CD4-positive, alpha-beta T cell treated with Interleukin-15 for 4 hours (primary cell): Measurements from ENCODE around the gene SERPINB8.

Source experiments
- DNase-seq: peaks from one replicate; pipeline ENCODE4 v3.0.0-alpha.2; 2020; ENCODE audit warnings: low spot score

SERPINB8 gene

DNA sequence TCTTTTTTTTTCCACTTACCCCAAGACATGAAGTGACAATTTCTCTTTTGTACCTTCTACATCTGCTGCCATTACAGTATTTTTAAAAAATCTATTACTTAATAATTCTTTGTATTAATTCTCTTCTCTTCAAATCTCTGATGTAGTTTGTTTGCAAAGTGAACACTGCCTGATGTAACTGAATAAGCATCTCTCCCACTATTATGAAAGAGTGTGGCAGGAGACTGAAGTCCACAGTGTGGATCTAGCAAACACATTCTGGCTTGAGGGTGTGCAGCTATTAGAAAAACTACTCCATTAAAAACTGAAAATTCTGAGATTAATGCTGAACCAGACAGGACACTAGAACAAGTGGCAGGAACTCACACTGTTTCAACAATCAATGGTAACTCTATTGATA lies 5.0 kb upstream of the SERPINB8 start:
- DNase-seq = no peak

GRCh38 chr18:63965716-63966330 lies 4.1 kb upstream of the SERPINB8 start:
- no peak for DNase-seq

GRCh38 chr18:63970809-63971205 lies 926 bp downstream of the SERPINB8 start:
- no peak for DNase-seq

GRCh38 chr18:63971320-63972001 lies 1.6 kb downstream of the SERPINB8 start:
- no peak for DNase-seq

DNA sequence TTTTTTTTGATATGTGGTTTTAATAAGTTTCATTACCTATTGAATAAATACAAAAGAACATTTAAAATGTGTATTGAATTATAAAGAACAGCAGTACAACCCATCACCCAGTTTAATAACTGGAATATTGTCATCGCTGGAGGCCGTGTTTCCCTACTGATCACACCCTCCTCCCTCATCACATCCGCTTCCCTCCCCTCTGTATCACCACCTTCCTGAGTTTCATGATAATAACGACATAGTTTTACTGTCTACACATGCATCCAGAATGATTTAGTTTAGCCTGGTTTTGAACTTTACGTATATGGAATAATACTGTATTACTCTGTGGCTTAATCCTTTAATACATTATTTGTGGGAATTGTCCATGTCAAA lies 2.1 kb downstream of the SERPINB8 start:
- no peak for DNase-seq

DNA sequence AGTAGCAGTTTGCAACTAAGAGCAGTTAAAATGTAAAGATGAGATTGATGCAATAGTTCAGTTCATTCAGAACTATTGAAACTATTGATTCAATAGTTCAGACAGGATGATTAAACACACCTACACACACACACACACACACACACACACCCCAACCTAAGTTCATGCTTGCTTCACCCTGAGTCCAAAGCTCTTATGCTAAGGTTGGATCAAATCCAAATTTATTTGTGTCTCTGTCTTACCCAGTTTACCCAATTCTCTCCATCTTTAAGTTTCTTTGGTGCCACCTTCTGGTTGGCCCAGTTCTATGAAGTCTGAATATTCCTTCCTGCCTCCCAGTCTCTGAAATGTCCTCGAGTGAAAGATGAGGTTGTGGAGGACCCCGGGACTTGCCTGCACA lies 5.1 kb downstream of the SERPINB8 start:
- peak; percentile 28 for DNase-seq

DNA sequence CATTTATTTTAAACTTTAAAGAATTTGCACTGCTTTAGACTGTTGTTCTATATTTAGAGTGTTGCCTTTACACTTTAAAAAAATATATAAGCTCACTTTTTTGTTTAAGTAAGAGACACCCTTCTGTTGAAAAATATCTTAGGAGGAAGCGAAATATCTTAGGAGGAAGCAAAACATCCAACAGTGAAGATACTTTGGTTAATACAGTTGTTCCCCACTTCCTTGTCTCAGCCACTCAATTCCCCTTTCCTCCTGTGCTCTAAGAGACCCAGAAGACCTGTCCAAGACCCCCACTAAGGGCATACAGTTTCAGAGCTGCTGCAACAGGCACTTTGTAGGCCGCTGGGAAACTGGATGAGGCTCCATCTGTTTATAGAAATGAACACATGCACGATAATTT lies 5.7 kb downstream of the SERPINB8 start:
- no peak for DNase-seq

- no peak for DNase-seq
These were observed 7.2 kb downstream of the SERPINB8 start for GRCh38 chr18:63977040-63977439.

DNA sequence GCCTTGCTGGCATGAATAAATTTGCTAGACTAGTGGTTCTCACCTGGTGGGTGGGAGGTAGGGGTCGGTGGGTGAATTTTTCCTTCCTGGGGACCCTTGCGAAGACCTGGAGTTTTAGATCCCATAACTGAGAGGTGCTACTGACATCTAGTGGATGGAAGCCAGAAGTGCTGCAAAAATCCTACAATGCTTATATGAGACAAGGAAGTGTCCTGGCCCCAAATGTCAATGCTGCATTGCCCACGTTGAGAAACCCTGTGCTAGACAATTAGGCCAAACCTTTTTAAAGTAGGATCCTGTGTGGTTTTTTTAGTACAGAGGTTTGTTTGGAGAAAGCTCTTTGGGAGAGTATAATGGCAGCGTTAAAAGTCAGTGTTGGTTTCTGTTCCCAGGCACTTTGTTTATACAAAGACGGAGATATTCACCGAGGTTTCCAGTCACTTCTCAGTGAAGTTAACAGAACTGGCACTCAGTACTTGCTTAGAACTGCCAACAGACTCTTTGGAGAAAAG lies 9.6 kb downstream of the SERPINB8 start:
- DNase-seq = peak; percentile 56

DNA sequence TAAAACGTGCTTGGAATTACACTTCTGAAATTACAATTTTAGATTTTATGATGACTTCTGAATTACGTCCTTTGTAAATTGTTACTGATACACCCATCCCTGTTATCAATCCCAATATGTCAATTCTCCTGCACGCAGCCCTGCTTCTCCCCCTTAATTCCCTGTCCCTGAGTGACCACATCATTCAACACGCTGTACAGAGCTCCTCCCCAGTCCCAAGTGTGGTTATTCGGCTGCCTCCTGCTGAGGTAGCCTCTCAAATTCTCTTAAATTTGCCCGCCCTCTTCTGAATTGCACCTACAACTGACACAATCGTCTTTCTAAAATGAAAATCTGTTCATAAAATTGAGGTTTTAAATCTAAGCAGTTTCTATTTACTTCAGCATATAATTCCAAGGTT lies 10.1 kb downstream of the SERPINB8 start:
- DNase-seq = no peak

GRCh38 chr18:63980896-63981460 lies 11.1 kb downstream of the SERPINB8 start:
- DNase-seq = no peak

DNA sequence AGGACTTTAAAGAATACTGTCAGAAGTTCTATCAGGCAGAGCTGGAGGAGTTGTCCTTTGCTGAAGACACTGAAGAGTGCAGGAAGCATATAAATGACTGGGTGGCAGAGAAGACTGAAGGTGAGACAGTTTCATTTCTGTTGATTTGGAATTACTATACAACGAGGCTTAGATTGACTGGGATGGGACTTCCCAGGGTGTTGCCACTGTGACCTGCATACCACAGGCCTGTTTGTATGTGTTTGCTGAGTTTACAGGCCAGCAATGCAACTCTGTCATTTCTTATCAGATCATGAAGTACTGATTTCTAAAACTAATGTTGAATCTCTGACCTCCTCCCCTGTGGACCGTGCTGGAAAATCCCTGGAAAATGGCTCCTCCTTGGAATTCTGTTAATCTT lies 11.8 kb downstream of the SERPINB8 start:
- DNase-seq = no peak

DNA sequence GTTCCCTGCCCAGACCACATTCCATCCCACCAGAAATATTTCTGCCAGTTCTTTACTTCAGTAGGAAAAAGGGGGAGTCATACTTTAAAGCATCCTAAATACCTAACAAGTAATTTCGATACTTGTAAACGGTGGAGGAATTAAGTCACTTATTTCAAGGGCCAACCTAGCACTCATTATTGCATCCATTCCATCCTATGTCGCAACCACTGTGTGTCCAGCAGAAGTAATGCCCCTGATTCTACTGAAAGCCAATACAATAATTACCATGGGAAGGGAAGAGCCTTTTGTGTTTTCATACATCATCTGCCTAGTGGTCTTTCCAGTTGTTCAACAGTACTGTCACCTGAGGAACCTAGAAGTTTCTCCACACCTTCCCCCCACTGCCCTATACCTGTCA lies 12.5 kb downstream of the SERPINB8 start:
- no peak for DNase-seq

GRCh38 chr18:63986885-63987284 lies 17.0 kb downstream of the SERPINB8 start:
- DNase-seq = no peak

- DNase-seq = no peak
These were observed 17.9 kb downstream of the SERPINB8 start for GRCh38 chr18:63987743-63988142.

- no peak for DNase-seq
These were observed 22.9 kb downstream of the SERPINB8 start for GRCh38 chr18:63992751-63993150.

- peak; percentile 45 for DNase-seq
These were observed 25.0 kb downstream of the SERPINB8 start for GRCh38 chr18:63994783-63995399.

GRCh38 chr18:63997041-63997440 lies 27.2 kb downstream of the SERPINB8 start:
- no peak for DNase-seq

DNA sequence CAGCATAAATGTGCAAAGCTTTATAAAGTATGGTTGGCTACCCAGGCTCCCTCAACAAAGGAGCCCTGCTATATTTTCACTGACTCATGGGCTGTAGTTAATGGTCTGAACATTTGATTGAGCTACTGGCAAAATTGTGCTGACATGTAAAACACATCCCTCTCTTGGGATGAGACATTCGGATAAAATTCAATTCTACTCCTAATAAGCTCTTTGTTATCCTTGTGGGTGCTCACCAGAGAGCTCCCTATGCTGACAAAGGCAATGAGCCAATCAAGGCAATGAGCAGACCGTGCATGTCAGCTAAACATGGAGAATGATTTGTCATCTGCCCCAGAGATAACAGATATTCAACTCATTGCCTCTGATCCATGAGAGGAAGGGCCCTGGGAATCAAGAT lies 27.7 kb downstream of the SERPINB8 start:
- no peak for DNase-seq

- no peak for DNase-seq
These were observed 30.0 kb downstream of the SERPINB8 start for GRCh38 chr18:63999871-64000270.

GRCh38 chr18:64002581-64002980 lies 32.7 kb downstream of the SERPINB8 start:
- DNase-seq = no peak

- DNase-seq = no peak
These were observed 39.4 kb downstream of the SERPINB8 start for GRCh38 chr18:64009305-64009704.

DNA sequence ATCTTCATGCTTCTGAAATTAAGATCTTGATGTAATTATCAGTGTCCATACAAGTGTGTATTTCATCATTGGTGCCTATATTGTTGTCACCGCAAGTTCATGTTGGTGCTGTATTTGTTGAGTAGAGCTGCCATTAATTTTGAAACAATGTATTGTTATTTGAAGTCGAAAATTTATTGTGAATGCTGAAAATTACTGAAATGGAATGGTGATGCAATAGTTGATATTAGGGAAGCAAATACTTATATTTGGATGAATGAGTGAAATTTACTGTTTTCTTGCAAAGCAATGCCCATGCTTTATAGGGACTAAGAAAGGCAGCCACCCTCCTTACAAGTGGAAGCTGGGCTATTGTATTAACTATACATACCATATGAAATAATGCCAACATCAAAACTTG lies 41.6 kb downstream of the SERPINB8 start:
- DNase-seq = no peak
